ENCODE data around the gene SH2D7. TPM values are rescaled to one million over a fixed set of nuclear protein-coding genes. Genes with fewer than 3 reads are reported as not detected.

SH2D7 gene
- total RNA-seq, 1 donor from 2014 or later: not detected

GRCh38 chr15:78065284-78065872 lies 27.0 kb upstream of the SH2D7 start:
- no peak for DNase-seq (ENCODE audit: extremely low spot score, unreplicated experiment)
- H3K27ac Mint-ChIP-seq: no peak overlapping the region
- no peaks in the 10 kb centered on the region for H3K9me3 Mint-ChIP-seq
- no peaks in the 10 kb centered on the region for H3K27me3 Mint-ChIP-seq
- TF ChIP-seq CTCF (conservative IDR thresholded peaks at IDR 0.05): no peak
- H3K4me3 Mint-ChIP-seq: no peak overlapping the region
- no peaks in the 10 kb centered on the region for H3K36me3 Mint-ChIP-seq
- peaks cover 24% of the 10 kb centered on the region for H3K4me1 Mint-ChIP-seq (ENCODE audit: unreplicated experiment)

DNA sequence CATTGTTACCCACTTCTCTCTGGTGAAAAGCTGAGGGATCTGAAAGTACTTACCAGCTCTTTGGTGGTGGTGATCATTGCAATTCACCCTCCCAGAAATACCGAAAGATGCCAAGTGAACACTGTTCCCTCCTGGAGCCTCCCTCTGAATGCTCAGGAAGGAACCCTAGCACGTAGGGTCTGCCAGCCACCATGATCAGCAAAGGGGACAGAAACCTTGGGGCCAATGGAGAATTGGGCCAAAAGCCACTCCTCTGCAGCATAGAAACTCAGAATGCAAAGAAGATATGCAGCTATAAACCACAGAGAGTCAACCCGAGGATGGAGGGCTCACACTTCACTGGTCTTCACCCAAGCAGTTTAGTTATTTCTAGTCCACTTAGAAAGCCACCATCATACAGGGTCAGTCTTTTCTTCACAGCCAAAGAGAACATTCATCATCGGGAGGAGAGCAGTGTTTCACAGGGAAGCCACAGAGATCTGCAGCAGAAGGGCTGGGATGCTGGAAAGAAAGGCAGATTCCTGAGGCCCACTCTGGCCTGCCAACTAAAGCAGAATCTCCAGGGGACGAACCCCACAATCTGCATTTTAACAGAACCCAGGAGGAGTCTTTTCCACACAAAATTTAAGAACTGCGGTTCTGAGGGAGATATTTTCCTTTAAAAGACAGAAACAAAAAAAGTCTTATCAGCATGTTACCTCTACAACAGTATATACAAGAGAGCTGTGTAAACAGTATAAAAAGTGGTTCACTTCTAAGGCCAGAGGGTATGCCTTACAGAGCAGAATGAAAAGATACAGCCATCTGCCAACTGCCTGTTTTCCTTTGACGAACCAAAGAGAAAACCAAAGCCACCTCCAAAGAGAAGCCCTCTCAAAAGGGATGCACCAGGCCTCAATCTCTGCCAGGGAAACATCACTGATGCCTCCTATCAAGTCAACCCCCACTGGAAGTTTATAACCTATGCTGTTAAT lies 26.1 kb upstream of the SH2D7 start:
- DNase-seq (ENCODE audit: extremely low spot score, unreplicated experiment): no peak
- H3K27me3 Mint-ChIP-seq: no peaks in the 10 kb centered on the region
- no peak overlapping the region for H3K4me3 Mint-ChIP-seq
- H3K36me3 Mint-ChIP-seq: no peaks in the 10 kb centered on the region
- TF ChIP-seq CTCF (conservative IDR thresholded peaks at IDR 0.05): no peak
- H3K27ac Mint-ChIP-seq: peak overlapping the region; percentile 28
- H3K9me3 Mint-ChIP-seq: no peaks in the 10 kb centered on the region
- H3K4me1 Mint-ChIP-seq (ENCODE audit: unreplicated experiment): peaks cover 24% of the 10 kb centered on the region

GRCh38 chr15:78067328-78068228 lies 24.8 kb upstream of the SH2D7 start:
- Mint-ChIP-seq H3K36me3 (no peaks in the 10 kb centered on the region), H3K9me3 (no peaks in the 10 kb centered on the region), H3K27ac (no peak overlapping the region), H3K27me3 (no peaks in the 10 kb centered on the region), H3K4me3 (peak overlapping the region; percentile 27), H3K4me1 (ENCODE audit: unreplicated experiment) (peaks cover 23% of the 10 kb centered on the region)
- no peak for DNase-seq (ENCODE audit: extremely low spot score, unreplicated experiment)
- TF ChIP-seq CTCF (conservative IDR thresholded peaks at IDR 0.05): no peak

- peak overlapping the region; percentile 37 for H3K27ac Mint-ChIP-seq
Measured at GRCh38 chr15:78069052-78069414, 23.3 kb upstream of the SH2D7 start.

More at GRCh38 chr15:78069052-78069414, 23.3 kb upstream of the SH2D7 start:
- no peak for TF ChIP-seq CTCF (conservative IDR thresholded peaks at IDR 0.05)
- Mint-ChIP-seq H3K9me3 (no peaks in the 10 kb centered on the region), H3K27me3 (no peaks in the 10 kb centered on the region), H3K4me1 (ENCODE audit: unreplicated experiment) (peaks cover 20% of the 10 kb centered on the region), H3K36me3 (no peaks in the 10 kb centered on the region), H3K4me3 (no peak overlapping the region)
- no peak for DNase-seq (ENCODE audit: extremely low spot score, unreplicated experiment)
